HEK293 (cell line): ENCODE data around the gene CIC.

Source experiments
- CTCF ChIA-PET: fragments of 350-600 bp; formaldehyde crosslinking; extraction: SDS; loops from one replicate; lab custom pipeline; 2021; ENCODE audit warnings: antibody characterized with exemption; lab: Yijun Ruan, JAX
- POLR2A ChIA-PET: fragments of 300-600 bp; formaldehyde crosslinking; extraction: SDS; loops from one replicate; lab custom pipeline; 2020; ENCODE audit warnings: antibody characterized with exemption, inconsistent platforms; lab: Yijun Ruan, JAX
- H3K27ac ChIP-seq: fragments of 200-500 bp; sonication (Bioruptor generic); 2 replicates; pipeline ENCODE4 v1.5.1; 2014; ENCODE audit warnings: low read depth, low read length, control low read depth, inconsistent platforms; ENCODE audit errors: extremely low read depth
- H3K36me3 ChIP-seq, 2 experiments: fragments of 200-500 bp in 1 of 2; sonication (Bioruptor generic) in 1 of 2; 1 replicate in 1 of 2; 2 replicates in 1 of 2; pipeline ENCODE4 v1.5.1; 2014 to 2017; ENCODE audit warnings: inconsistent platforms in 2 of 2, low read length in 2 of 2; ENCODE audit not compliant: control insufficient read depth in 2 of 2, insufficient read depth in 1 of 2
- H3K4me1 ChIP-seq: fragments of 200-500 bp; sonication (Bioruptor generic); 2 replicates; pipeline ENCODE4 v1.5.1; 2014; ENCODE audit warnings: mild to moderate bottlenecking, low read length, inconsistent platforms; ENCODE audit not compliant: control insufficient read depth, insufficient read depth
- H3K4me3 ChIP-seq: 2 replicates; pipeline ENCODE4 v1.5.1; 2011; ENCODE audit warnings: low read depth, mild to moderate bottlenecking, control low read depth, low read length, moderate library complexity
- H3K9me3 ChIP-seq: fragments of 200-500 bp; sonication (Bioruptor generic); 2 replicates; pipeline ENCODE4 v1.5.1; 2014; ENCODE audit warnings: low read depth, low read length, inconsistent platforms; ENCODE audit not compliant: control insufficient read depth, insufficient read depth
- CTCF ChIP-seq: fragments of 450-650 bp; formaldehyde crosslinking; IDR thresholded peaks from 2 replicates; pipeline ENCODE4 v1.5.1; 2016; ENCODE audit warnings: missing biosample characterization, missing genetic modification characterization
- GLIS1 ChIP-seq: fragments of 450-650 bp; formaldehyde crosslinking; IDR thresholded peaks from 2 replicates; pipeline ENCODE4 v1.5.1; 2016; ENCODE audit warnings: missing biosample characterization, missing genetic modification characterization
- GLIS2 ChIP-seq: fragments of 450-650 bp; formaldehyde crosslinking; IDR thresholded peaks from 2 replicates; pipeline ENCODE4 v1.5.1; 2016; ENCODE audit warnings: missing biosample characterization, missing genetic modification characterization
- PRDM10 ChIP-seq: fragments of 450-650 bp; formaldehyde crosslinking; IDR thresholded peaks from 2 replicates; pipeline ENCODE4 v1.5.1; 2016; ENCODE audit warnings: missing biosample characterization, missing genetic modification characterization
- REST ChIP-seq: fragments of 450-650 bp; formaldehyde crosslinking; IDR thresholded peaks from 2 replicates; pipeline ENCODE4 v1.5.1; 2016; ENCODE audit warnings: missing biosample characterization, missing genetic modification characterization
- SCRT1 ChIP-seq: fragments of 450-650 bp; formaldehyde crosslinking; IDR thresholded peaks from 2 replicates; pipeline ENCODE4 v1.5.1; 2016; ENCODE audit warnings: missing biosample characterization, missing genetic modification characterization, borderline replicate concordance
- ZIC2 ChIP-seq: fragments of 450-650 bp; formaldehyde crosslinking; IDR thresholded peaks from 2 replicates; pipeline ENCODE4 v1.5.1; 2016; ENCODE audit warnings: missing biosample characterization, missing genetic modification characterization
- ZNF223 ChIP-seq: fragments of 450-650 bp; formaldehyde crosslinking; IDR thresholded peaks from 2 replicates; pipeline ENCODE4 v1.5.1; 2016; ENCODE audit warnings: missing biosample characterization, missing genetic modification characterization
- ZNF248 ChIP-seq: fragments of 450-650 bp; formaldehyde crosslinking; IDR thresholded peaks from 2 replicates; pipeline ENCODE4 v1.5.1; 2017; ENCODE audit warnings: missing biosample characterization, missing genetic modification characterization
- ZNF394 ChIP-seq: fragments of 450-650 bp; formaldehyde crosslinking; IDR thresholded peaks from 2 replicates; pipeline ENCODE4 v1.5.1; 2016; ENCODE audit warnings: missing biosample characterization, missing genetic modification characterization, mild to moderate bottlenecking, moderate library complexity, borderline replicate concordance
- ZNF600 ChIP-seq: fragments of 450-650 bp; formaldehyde crosslinking; IDR thresholded peaks from 2 replicates; pipeline ENCODE4 v1.5.1; 2016; ENCODE audit warnings: missing biosample characterization, missing genetic modification characterization
- ZNF670 ChIP-seq: fragments of 450-650 bp; formaldehyde crosslinking; IDR thresholded peaks from 2 replicates; pipeline ENCODE4 v1.5.1; 2016; ENCODE audit warnings: missing biosample characterization, missing genetic modification characterization, low read depth

Gene CIC

GRCh38 chr19:42293948-42294347, 24.9 kb downstream of the CIC start:
- TF ChIP-seq REST (tag by site-specific recombination) (no peak), SCRT1 (tag by site-specific recombination) (no peak), ZNF670 (no peak), CTCF (tag by site-specific recombination) (no peak)
- CTCF ChIA-PET = interaction anchor here (0.6 to 3.6 kb wide), 7 partner anchors 14 to 185 kb away, joined by 3 to 55 read pairs (median 3); no protein-coding TSS in a partner anchor
- POLR2A ChIA-PET = interaction anchor here (0.9 to 3.4 kb wide), 3 partner anchors 8 to 50 kb away, joined by 4 to 31 read pairs (median 4); partner anchors contain the start of genes GSK3A and PAFAH1B3
- Histone ChIP-seq H3K4me3 (no peak overlapping the region), H3K36me3 (peaks cover 31 to 77% of the 10 kb centered on the region in 2 experiments), H3K27ac (peak overlapping the region; percentile 31; the same call in 1 of the 2 replicates), H3K4me1 (no peaks in the 10 kb centered on the region), H3K9me3 (no peaks in the 10 kb centered on the region)

GRCh38 chr19:42294471-42295137, 25.6 kb downstream of the CIC start:
- Histone ChIP-seq H3K36me3 (peaks cover 31 to 71% of the 10 kb centered on the region in 2 experiments), H3K27ac (peak overlapping the region; percentile 16; the same call in 1 of the 2 replicates), H3K4me3 (no peak overlapping the region), H3K4me1 (no peaks in the 10 kb centered on the region), H3K9me3 (no peaks in the 10 kb centered on the region)
- CTCF ChIA-PET = interaction anchor here (0.6 to 4.8 kb wide), 12 partner anchors 12 to 183 kb away, joined by 3 to 55 read pairs (median 5); no protein-coding TSS in a partner anchor
- POLR2A ChIA-PET = interaction anchor here (0.5 to 3.4 kb wide), 4 partner anchors 10 to 50 kb away, joined by 3 to 31 read pairs (median 4); partner anchors contain the start of gene GSK3A
- TF ChIP-seq ZIC2 (tag by site-specific recombination) (peak; percentile 41; the same call in 1 of the 2 replicates), ZNF600 (tag by site-specific recombination) (peak; percentile 45; the same call in 1 of the 2 replicates), ZNF394 (no peak), GLIS1 (tag by site-specific recombination) (peak; percentile 94), GLIS2 (tag by site-specific recombination) (peak; percentile 47; the same call in 1 of the 2 replicates)

GRCh38 chr19:42295342-42295741, 26.3 kb downstream of the CIC start:
- Histone ChIP-seq H3K4me1 (no peaks in the 10 kb centered on the region), H3K9me3 (no peaks in the 10 kb centered on the region), H3K36me3 (peaks cover 31 to 70% of the 10 kb centered on the region in 2 experiments), H3K4me3 (no peak overlapping the region), H3K27ac (peak overlapping the region; percentile 0; the same call in 1 of the 2 replicates)
- CTCF ChIA-PET = interaction anchor here (0.6 to 4.8 kb wide), 19 partner anchors 8 to 1987 kb away, joined by 3 to 55 read pairs (median 4); no protein-coding TSS in a partner anchor
- POLR2A ChIA-PET = interaction anchor here (0.5 to 3.4 kb wide), 5 partner anchors 11 to 205 kb away, joined by 3 to 31 read pairs (median 4); partner anchors contain the start of gene GSK3A
- TF ChIP-seq CTCF (tag by site-specific recombination) (no peak; the same call in 1 of the 2 replicates), SCRT1 (tag by site-specific recombination) (0 out of 2 replicates have a peak, but pooled peaks have one; percentile 23), ZNF248 (tag by site-specific recombination) (no peak), PRDM10 (tag by site-specific recombination) (peak; percentile 65), ZNF223 (tag by site-specific recombination) (peak; percentile 48; the same call in 1 of the 2 replicates)
